Smooth muscle cell (in vitro differentiated cells): ENCODE data around the gene HCK. TPM values are rescaled to one million over a fixed set of nuclear protein-coding genes. Genes with fewer than 3 reads are reported as not detected.

Experiments
- DNase-seq: peaks from one replicate; lab custom pipeline; 2025; ENCODE audit not compliant: unreplicated experiment; lab: John Stamatoyannopoulos, UW
- H2AFZ ChIP-seq: fragments of 200-600 bp; sonication (generic); 2 replicates; pipeline ENCODE4 v1.6.0; 2016; ENCODE audit warnings: antibody characterized with exemption, low read depth, mild to moderate bottlenecking
- H3F3A ChIP-seq: fragments of 200-600 bp; sonication (generic); 2 replicates; pipeline ENCODE4 v1.6.0; 2017; ENCODE audit warnings: antibody characterized with exemption, low read depth
- H3K27ac ChIP-seq: fragments of 200-600 bp; sonication (generic); 2 replicates; pipeline ENCODE4 v1.5.1; 2016; ENCODE audit warnings: low read depth, mild to moderate bottlenecking
- H3K27me3 ChIP-seq: fragments of 200-600 bp; sonication (generic); 2 replicates; pipeline ENCODE4 v1.6.1; 2016; ENCODE audit warnings: low read depth, mild to moderate bottlenecking
- H3K36me3 ChIP-seq: fragments of 200-600 bp; sonication (generic); 2 replicates; pipeline ENCODE4 v1.5.1; 2016; ENCODE audit warnings: low read depth
- H3K4me1 ChIP-seq: fragments of 200-600 bp; sonication (generic); 2 replicates; pipeline ENCODE4 v1.5.1; 2016; ENCODE audit warnings: low read depth
- H3K4me2 ChIP-seq: fragments of 200-600 bp; sonication (generic); 2 replicates; pipeline ENCODE4 v1.6.0; 2016; ENCODE audit warnings: mild to moderate bottlenecking
- H3K4me3 ChIP-seq: fragments of 200-600 bp; sonication (generic); 2 replicates; pipeline ENCODE4 v1.5.1; 2016; ENCODE audit warnings: mild to moderate bottlenecking
- H3K79me2 ChIP-seq: fragments of 200-600 bp; sonication (generic); 2 replicates; pipeline ENCODE4 v1.6.0; 2016; ENCODE audit warnings: low read depth, mild to moderate bottlenecking
- H3K9ac ChIP-seq: fragments of 200-600 bp; sonication (generic); 2 replicates; pipeline ENCODE4 v1.6.0; 2016; ENCODE audit warnings: low read depth
- H3K9me3 ChIP-seq: fragments of 200-600 bp; sonication (generic); replicated peaks from 2 replicates; pipeline ENCODE4 v1.5.1; 2016; ENCODE audit warnings: low read depth
- H4K20me1 ChIP-seq: fragments of 200-600 bp; sonication (generic); 2 replicates; pipeline ENCODE4 v1.6.0; 2016; ENCODE audit warnings: low read depth
- CTCF ChIP-seq: fragments of 200-600 bp; sonication (generic); IDR thresholded peaks from 2 replicates; pipeline ENCODE4 v1.5.1; 2017; ENCODE audit warnings: borderline replicate concordance, mild to moderate bottlenecking, antibody characterized with exemption; ENCODE audit not compliant: insufficient read depth, poor library complexity, severe bottlenecking
- WGBS: methylation state at CpG from one replicate; pipeline ENCODE4 v1.1.7; 2016; ENCODE audit warnings: low lambda C conversion rate; 5-methylcytosine and 5-hydroxymethylcytosine counted together
- polyA plus RNA-seq: library from polyadenylated mRNA; unstranded; fragments of >200 nt; fragmentation: Nextera tagmentation; extraction: Ambion mirVana; gene quantifications from 2 replicates; pipeline ENCODE4 v1.2.1, GENCODE V29; 2016
- total RNA-seq: library from RNA; depleted of rRNA; stranded (reverse); fragments of >200 nt; gene quantifications from 2 replicates; pipeline ENCODE4 v1.2.3, GENCODE V29; 2014

The HCK gene
- total and polyA plus RNA-seq, 2 experiments from 2014 or later, result 2.0 to 2.4 TPM

- Histone ChIP-seq H3F3A (no peaks in the 10 kb centered on the region), H3K27ac (no peak overlapping the region), H3K79me2 (no peaks in the 10 kb centered on the region), H3K36me3 (no peaks in the 10 kb centered on the region), H3K4me2 (no peak overlapping the region), H4K20me1 (no peaks in the 10 kb centered on the region), H3K4me3 (no peak overlapping the region), H3K9ac (no peak overlapping the region), H3K27me3 (peaks cover 4% of the 10 kb centered on the region), H2AFZ (no peak overlapping the region), H3K4me1 (no peaks in the 10 kb centered on the region), H3K9me3 (no peaks in the 10 kb centered on the region)
- TF ChIP-seq CTCF, result no peak
- WGBS, result 96% methylated on average over 3 of the region's 3 CpGs
- DNase-seq, result no peak
Measured at GRCh38 chr20:32087070-32087469, 35.0 kb downstream of the HCK start.

- 95% methylated on average over 3 of the region's 3 CpGs for WGBS
- H3K79me2 ChIP-seq, result no peaks in the 10 kb centered on the region
- no peak overlapping the region for H2AFZ ChIP-seq
- no peaks in the 10 kb centered on the region for H4K20me1 ChIP-seq
- TF ChIP-seq CTCF, result no peak
- no peak overlapping the region for H3K4me3 ChIP-seq
- no peak overlapping the region for H3K27ac ChIP-seq
- H3K4me1 ChIP-seq, result no peaks in the 10 kb centered on the region
- no peaks in the 10 kb centered on the region for H3F3A ChIP-seq
- no peak overlapping the region for H3K9ac ChIP-seq
- no peaks in the 10 kb centered on the region for H3K9me3 ChIP-seq
- H3K36me3 ChIP-seq, result no peaks in the 10 kb centered on the region
- no peak overlapping the region for H3K4me2 ChIP-seq
- no peak for DNase-seq
- H3K27me3 ChIP-seq, result no peaks in the 10 kb centered on the region
Measured at GRCh38 chr20:32088759-32089158, 36.7 kb downstream of the HCK start.

GRCh38 chr20:32089637-32090362 is 37.8 kb downstream of the HCK start:
- Histone ChIP-seq H3K4me3 (no peak overlapping the region), H3K4me2 (no peak overlapping the region), H2AFZ (no peak overlapping the region), H3K79me2 (no peaks in the 10 kb centered on the region), H3K4me1 (no peaks in the 10 kb centered on the region), H3K9ac (no peak overlapping the region), H3K36me3 (no peaks in the 10 kb centered on the region), H4K20me1 (no peaks in the 10 kb centered on the region), H3F3A (no peaks in the 10 kb centered on the region), H3K27me3 (no peaks in the 10 kb centered on the region), H3K27ac (no peak overlapping the region), H3K9me3 (no peaks in the 10 kb centered on the region)
- no peak for DNase-seq
- no peak for TF ChIP-seq CTCF
- 53% methylated on average over 5 of the region's 5 CpGs for WGBS

- H3K4me3 ChIP-seq, result no peak overlapping the region
- no peaks in the 10 kb centered on the region for H3K27me3 ChIP-seq
- no peaks in the 10 kb centered on the region for H3K79me2 ChIP-seq
- WGBS, result 5% methylated on average over 7 of the region's 7 CpGs
- H2AFZ ChIP-seq, result no peak overlapping the region
- H3F3A ChIP-seq, result no peaks in the 10 kb centered on the region
- DNase-seq, result peak; percentile 50
- H3K4me1 ChIP-seq, result no peaks in the 10 kb centered on the region
- H3K4me2 ChIP-seq, result no peak overlapping the region
- H4K20me1 ChIP-seq, result no peaks in the 10 kb centered on the region
- no peak overlapping the region for H3K27ac ChIP-seq
- no peaks in the 10 kb centered on the region for H3K9me3 ChIP-seq
- no peaks in the 10 kb centered on the region for H3K36me3 ChIP-seq
- no peak overlapping the region for H3K9ac ChIP-seq
- peak; percentile 99 for TF ChIP-seq CTCF
Measured at GRCh38 chr20:32091888-32092346, 39.9 kb downstream of the HCK start.
